ENCODE results near the gene ZSCAN1.

The ZSCAN1 gene

DNA sequence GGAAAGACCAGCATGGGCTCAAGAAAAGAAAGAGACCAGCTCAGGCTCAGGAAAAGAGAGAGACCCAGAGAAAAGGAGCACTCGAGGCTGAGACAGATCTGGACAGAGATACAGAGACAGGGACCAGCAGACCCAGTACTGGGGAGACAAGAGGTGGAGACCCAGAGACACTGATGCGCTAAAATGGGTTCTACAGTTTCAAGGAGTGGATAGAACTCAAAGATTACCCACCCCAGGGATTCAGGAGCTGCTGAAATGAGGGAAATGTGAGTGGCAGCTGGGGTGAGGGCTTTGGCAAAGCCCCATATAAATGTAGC, 64.8 kb downstream of the ZSCAN1 start:
- H3K4me3 ChIP-seq (ENCODE audit: low read length): peak overlapping the region; percentile 79
- DNase-seq (ENCODE audit: low read depth): no peak
- TF ChIP-seq, protein P1, sequence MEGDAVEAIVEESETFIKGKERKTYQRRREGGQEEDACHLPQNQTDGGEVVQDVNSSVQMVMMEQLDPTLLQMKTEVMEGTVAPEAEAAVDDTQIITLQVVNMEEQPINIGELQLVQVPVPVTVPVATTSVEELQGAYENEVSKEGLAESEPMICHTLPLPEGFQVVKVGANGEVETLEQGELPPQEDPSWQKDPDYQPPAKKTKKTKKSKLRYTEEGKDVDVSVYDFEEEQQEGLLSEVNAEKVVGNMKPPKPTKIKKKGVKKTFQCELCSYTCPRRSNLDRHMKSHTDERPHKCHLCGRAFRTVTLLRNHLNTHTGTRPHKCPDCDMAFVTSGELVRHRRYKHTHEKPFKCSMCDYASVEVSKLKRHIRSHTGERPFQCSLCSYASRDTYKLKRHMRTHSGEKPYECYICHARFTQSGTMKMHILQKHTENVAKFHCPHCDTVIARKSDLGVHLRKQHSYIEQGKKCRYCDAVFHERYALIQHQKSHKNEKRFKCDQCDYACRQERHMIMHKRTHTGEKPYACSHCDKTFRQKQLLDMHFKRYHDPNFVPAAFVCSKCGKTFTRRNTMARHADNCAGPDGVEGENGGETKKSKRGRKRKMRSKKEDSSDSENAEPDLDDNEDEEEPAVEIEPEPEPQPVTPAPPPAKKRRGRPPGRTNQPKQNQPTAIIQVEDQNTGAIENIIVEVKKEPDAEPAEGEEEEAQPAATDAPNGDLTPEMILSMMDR (conservative IDR thresholded peaks at IDR 0.05; ENCODE audit: low read length): no peak

Data from AG10803 (cell line).